IMR-90 (cell line): ENCODE measurements around the gene ZBED4.

Source experiments
- BHLHE40 ChIP-seq: fragments of 150-350 bp; IDR thresholded peaks from 2 replicates; pipeline ENCODE4 v1.6.1; 2016; ENCODE audit warnings: mild to moderate bottlenecking, low read depth, low read length
- CEBPB ChIP-seq: IDR thresholded peaks from 2 replicates; pipeline ENCODE4 v1.6.1; 2012; ENCODE audit warnings: low read depth, low read length, improper control_type of control experiment
- CHD1 ChIP-seq: IDR thresholded peaks from 2 replicates; pipeline ENCODE4 v1.6.1; 2012; ENCODE audit warnings: low read depth, low read length, improper control_type of control experiment
- MAFK ChIP-seq: IDR thresholded peaks from 2 replicates; pipeline ENCODE4 v1.6.1; 2012; ENCODE audit warnings: low read depth, low read length, improper control_type of control experiment
- MAZ ChIP-seq: IDR thresholded peaks from 2 replicates; pipeline ENCODE4 v1.6.1; 2012; ENCODE audit warnings: low read depth, mild to moderate bottlenecking, low read length, improper control_type of control experiment, moderate library complexity, borderline replicate concordance
- MXI1 ChIP-seq: IDR thresholded peaks from 2 replicates; pipeline ENCODE4 v1.6.1; 2012; ENCODE audit warnings: low read depth, mild to moderate bottlenecking, low read length, moderate library complexity, borderline replicate concordance
- POLR2A ChIP-seq: IDR thresholded peaks from 2 replicates; pipeline ENCODE4 v1.6.1; 2012; ENCODE audit warnings: mild to moderate bottlenecking, low read depth, low read length
- RAD21 ChIP-seq: IDR thresholded peaks from 2 replicates; pipeline ENCODE4 v1.6.1; 2012; ENCODE audit warnings: low read length, improper control_type of control experiment
- RCOR1 ChIP-seq: IDR thresholded peaks from 2 replicates; pipeline ENCODE4 v1.6.1; 2012; ENCODE audit warnings: mild to moderate bottlenecking, low read length, improper control_type of control experiment; ENCODE audit not compliant: insufficient replicate concordance
- RFX5 ChIP-seq: IDR thresholded peaks from 2 replicates; pipeline ENCODE4 v1.8.0; 2012; ENCODE audit warnings: low read depth, mild to moderate bottlenecking, low read length, moderate library complexity
- SMC3 ChIP-seq: fragments of 150-350 bp; IDR thresholded peaks from 2 replicates; pipeline ENCODE4 v1.6.1; 2016; ENCODE audit warnings: low read depth, mild to moderate bottlenecking, antibody characterized with exemption, low read length, moderate library complexity
- TF ChIP-seq, protein P1 (sequence below): conservative IDR thresholded peaks from 2 replicates; pipeline ENCODE4 v1.5.1; 2012; ENCODE audit warnings: mild to moderate bottlenecking, low read depth, low read length, improper control_type of control experiment
- TF ChIP-seq, protein P2 (sequence below): fragments of 150-350 bp; IDR thresholded peaks from 2 replicates; pipeline ENCODE4 v1.6.1; 2016; ENCODE audit warnings: low read depth, mild to moderate bottlenecking, low read length, moderate library complexity, borderline replicate concordance
- TF ChIP-seq, protein P3 (sequence below): fragments of 150-350 bp; IDR thresholded peaks from 2 replicates; pipeline ENCODE4 v1.6.1; 2017; ENCODE audit warnings: mild to moderate bottlenecking, antibody characterized with exemption, low read length, low read depth

DNA sequence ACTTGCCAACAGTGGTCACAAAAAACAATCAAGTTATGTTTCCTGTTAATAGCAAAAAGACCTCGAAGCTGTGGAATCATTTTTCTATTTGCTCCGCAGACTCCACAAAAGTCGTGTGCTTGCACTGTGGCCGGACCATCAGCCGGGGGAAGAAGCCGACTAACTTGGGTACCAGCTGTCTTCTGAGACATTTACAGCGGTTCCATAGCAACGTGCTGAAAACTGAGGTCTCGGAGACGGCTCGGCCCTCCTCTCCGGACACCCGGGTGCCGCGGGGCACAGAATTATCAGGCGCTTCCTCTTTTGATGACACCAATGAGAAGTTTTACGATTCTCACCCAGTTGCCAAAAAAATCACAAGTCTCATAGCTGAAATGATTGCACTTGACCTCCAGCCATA lies 31.6 kb downstream of the ZBED4 start:
- no peak for TF ChIP-seq MXI1
- TF ChIP-seq POLR2A = no peak
- TF ChIP-seq, protein P1, sequence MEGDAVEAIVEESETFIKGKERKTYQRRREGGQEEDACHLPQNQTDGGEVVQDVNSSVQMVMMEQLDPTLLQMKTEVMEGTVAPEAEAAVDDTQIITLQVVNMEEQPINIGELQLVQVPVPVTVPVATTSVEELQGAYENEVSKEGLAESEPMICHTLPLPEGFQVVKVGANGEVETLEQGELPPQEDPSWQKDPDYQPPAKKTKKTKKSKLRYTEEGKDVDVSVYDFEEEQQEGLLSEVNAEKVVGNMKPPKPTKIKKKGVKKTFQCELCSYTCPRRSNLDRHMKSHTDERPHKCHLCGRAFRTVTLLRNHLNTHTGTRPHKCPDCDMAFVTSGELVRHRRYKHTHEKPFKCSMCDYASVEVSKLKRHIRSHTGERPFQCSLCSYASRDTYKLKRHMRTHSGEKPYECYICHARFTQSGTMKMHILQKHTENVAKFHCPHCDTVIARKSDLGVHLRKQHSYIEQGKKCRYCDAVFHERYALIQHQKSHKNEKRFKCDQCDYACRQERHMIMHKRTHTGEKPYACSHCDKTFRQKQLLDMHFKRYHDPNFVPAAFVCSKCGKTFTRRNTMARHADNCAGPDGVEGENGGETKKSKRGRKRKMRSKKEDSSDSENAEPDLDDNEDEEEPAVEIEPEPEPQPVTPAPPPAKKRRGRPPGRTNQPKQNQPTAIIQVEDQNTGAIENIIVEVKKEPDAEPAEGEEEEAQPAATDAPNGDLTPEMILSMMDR = no peak
- TF ChIP-seq CHD1 = no peak
- no peak for TF ChIP-seq MAZ
- no peak for TF ChIP-seq CEBPB
- no peak for TF ChIP-seq RCOR1
- TF ChIP-seq, protein P2, sequence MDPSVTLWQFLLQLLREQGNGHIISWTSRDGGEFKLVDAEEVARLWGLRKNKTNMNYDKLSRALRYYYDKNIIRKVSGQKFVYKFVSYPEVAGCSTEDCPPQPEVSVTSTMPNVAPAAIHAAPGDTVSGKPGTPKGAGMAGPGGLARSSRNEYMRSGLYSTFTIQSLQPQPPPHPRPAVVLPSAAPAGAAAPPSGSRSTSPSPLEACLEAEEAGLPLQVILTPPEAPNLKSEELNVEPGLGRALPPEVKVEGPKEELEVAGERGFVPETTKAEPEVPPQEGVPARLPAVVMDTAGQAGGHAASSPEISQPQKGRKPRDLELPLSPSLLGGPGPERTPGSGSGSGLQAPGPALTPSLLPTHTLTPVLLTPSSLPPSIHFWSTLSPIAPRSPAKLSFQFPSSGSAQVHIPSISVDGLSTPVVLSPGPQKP = no peak
- no peak for TF ChIP-seq RAD21
- no peak for TF ChIP-seq RFX5
- no peak for TF ChIP-seq SMC3
- TF ChIP-seq, protein P3, sequence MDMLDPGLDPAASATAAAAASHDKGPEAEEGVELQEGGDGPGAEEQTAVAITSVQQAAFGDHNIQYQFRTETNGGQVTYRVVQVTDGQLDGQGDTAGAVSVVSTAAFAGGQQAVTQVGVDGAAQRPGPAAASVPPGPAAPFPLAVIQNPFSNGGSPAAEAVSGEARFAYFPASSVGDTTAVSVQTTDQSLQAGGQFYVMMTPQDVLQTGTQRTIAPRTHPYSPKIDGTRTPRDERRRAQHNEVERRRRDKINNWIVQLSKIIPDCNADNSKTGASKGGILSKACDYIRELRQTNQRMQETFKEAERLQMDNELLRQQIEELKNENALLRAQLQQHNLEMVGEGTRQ = no peak
- no peak for TF ChIP-seq BHLHE40
- TF ChIP-seq MAFK = no peak
